K562 (cell line): Measurements from ENCODE around the gene HNRNPD. TPM values are rescaled to one million over a fixed set of nuclear protein-coding genes. Genes with fewer than 3 reads are reported as not detected.

Experiments used
- GATA2 ChIP-seq: sonication (generic); formaldehyde crosslinking; IDR thresholded peaks from 2 replicates; pipeline ENCODE4 v1.4.0; 2020; ENCODE audit warnings: mild to moderate bottlenecking, missing genetic modification reagents
- HOXB6 ChIP-seq: fragments of 250-450 bp; sonication (Bioruptor Pico); IDR thresholded peaks from 2 replicates; pipeline ENCODE4 v1.5.1; 2022; ENCODE audit warnings: mild to moderate bottlenecking, borderline replicate concordance
- MYBL2 ChIP-seq, 2 experiments: fragments of 450-650 bp in 1 of 2; sonication (generic) in 1 of 2; formaldehyde crosslinking in 1 of 2; IDR thresholded peaks; 2 replicates each; pipeline versions ENCODE4 v1.6.1 to v1.8.1; 2017 to 2022; ENCODE audit warnings: borderline replicate concordance in 1 of 2, inconsistent platforms in 1 of 2, low read depth in 1 of 2, mild to moderate bottlenecking in 1 of 2, missing genetic modification reagents in 1 of 2, moderate library complexity in 1 of 2
- RERE ChIP-seq: sonication (generic); formaldehyde crosslinking; IDR thresholded peaks from 2 replicates; pipeline ENCODE4 v1.8.0; 2023; ENCODE audit warnings: missing genetic modification reagents, mild to moderate bottlenecking, borderline replicate concordance
- SIN3B ChIP-seq: fragments of 450-650 bp; IDR thresholded peaks from 2 replicates; pipeline ENCODE4 v1.6.1; 2017; ENCODE audit warnings: low read depth, mild to moderate bottlenecking, moderate library complexity
- STAT5A ChIP-seq: IDR thresholded peaks from 2 replicates; pipeline ENCODE4 v1.6.1; 2012; ENCODE audit warnings: low read length, inconsistent platforms, borderline replicate concordance
- TCFL5 ChIP-seq: fragments of 250-450 bp; sonication (Bioruptor Pico); conservative IDR thresholded peaks from 2 replicates; pipeline ENCODE4 v1.6.1; 2021; ENCODE audit warnings: mild to moderate bottlenecking, moderate library complexity, matching md5 sums
- THRA ChIP-seq: fragments of 450-650 bp; IDR thresholded peaks from 2 replicates; pipeline ENCODE4 v1.6.1; 2017; ENCODE audit warnings: mild to moderate bottlenecking, moderate library complexity
- ZKSCAN1 ChIP-seq: fragments of 150-350 bp; IDR thresholded peaks from 2 replicates; pipeline ENCODE4 v1.6.1; 2016; ENCODE audit warnings: low read depth, low read length
- ZNF347 ChIP-seq: fragments of 450-650 bp; formaldehyde crosslinking; IDR thresholded peaks from 2 replicates; pipeline ENCODE4 v1.4.0; 2020; ENCODE audit warnings: low read depth, mild to moderate bottlenecking, moderate library complexity
- polyA plus RNA-seq, 8 experiments: library from polyadenylated mRNA; depleted of rRNA in 4 of 8; stranded (reverse) in 5 of 8; unstranded in 3 of 8; fragments of >200 nt; fragmentation: Nextera tagmentation in 2 of 8; fragmentation: Illumina TruSeq in 1 of 8; extraction: Ambion mirVana in 2 of 8; extraction: Trizol in 1 of 8; gene quantifications; 2 replicates each; pipeline versions ENCODE4 v1.2.1 to v1.2.3, GENCODE V29; 2011 to 2014; ENCODE audit warnings: inconsistent platforms in 1 of 8, missing spikeins in 1 of 8
- total RNA-seq, 7 experiments: library from RNA; depleted of rRNA in 6 of 7; stranded (reverse); fragments of >200 nt in 6 of 7; fragmentation: Illumina TruSeq in 2 of 7; extraction: Trizol in 2 of 7; gene quantifications; 2 replicates each; pipeline versions ENCODE4 v1.2.1 to v1.2.3, GENCODE V29; 2011 to 2021; ENCODE audit warnings: low replicate concordance in 1 of 7
- TF ChIP-seq, protein P1 (sequence below): fragments of 450-650 bp; formaldehyde crosslinking; IDR thresholded peaks from 2 replicates; pipeline ENCODE4 v1.4.0; 2020; ENCODE audit warnings: mild to moderate bottlenecking, mixed read lengths
- TF ChIP-seq, protein P2 (sequence below): sonication (generic); formaldehyde crosslinking; IDR thresholded peaks from 2 replicates; pipeline ENCODE4 v1.8.0; 2022; ENCODE audit warnings: mild to moderate bottlenecking, missing genetic modification reagents, borderline replicate concordance

HNRNPD gene
- total and polyA plus RNA-seq, 9 of the 15 experiments (the other 6 are each of a cell fraction or from before 2014, with no cell fraction given) = 92.4 to 955 (median 160) TPM

- TF ChIP-seq THRA (no peak), ZNF347 (CRISPR knock-in tag) (no peak), SIN3B (0 out of 2 replicates have a peak, but pooled peaks have one; percentile 62), STAT5A (peak; percentile 31; the same call in 1 of the 2 replicates), RERE (no peak), HOXB6 (CRISPR knock-in tag) (no peak), TCFL5 (CRISPR knock-in tag) (no peak), MYBL2 (IDR thresholded peaks at IDR 0.05; ENCODE audit: low read depth) (no peak), MYBL2 (CRISPR knock-in tag; IDR thresholded peaks at IDR 0.05; ENCODE audit: borderline replicate concordance) (no peak), GATA2 (CRISPR knock-in tag) (no peak), ZKSCAN1 (peak; percentile 46; the same call in 1 of the 2 replicates)
- TF ChIP-seq, protein P1, sequence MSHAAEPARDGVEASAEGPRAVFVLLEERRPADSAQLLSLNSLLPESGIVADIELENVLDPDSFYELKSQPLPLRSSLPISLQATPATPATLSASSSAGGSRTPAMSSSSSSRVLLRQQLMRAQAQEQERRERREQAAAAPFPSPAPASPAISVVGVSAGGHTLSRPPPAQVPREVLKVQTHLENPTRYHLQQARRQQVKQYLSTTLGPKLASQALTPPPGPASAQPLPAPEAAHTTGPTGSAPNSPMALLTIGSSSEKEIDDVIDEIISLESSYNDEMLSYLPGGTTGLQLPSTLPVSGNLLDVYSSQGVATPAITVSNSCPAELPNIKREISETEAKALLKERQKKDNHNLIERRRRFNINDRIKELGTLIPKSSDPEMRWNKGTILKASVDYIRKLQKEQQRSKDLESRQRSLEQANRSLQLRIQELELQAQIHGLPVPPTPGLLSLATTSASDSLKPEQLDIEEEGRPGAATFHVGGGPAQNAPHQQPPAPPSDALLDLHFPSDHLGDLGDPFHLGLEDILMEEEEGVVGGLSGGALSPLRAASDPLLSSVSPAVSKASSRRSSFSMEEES (CRISPR knock-in tag) = peak; percentile 99
- TF ChIP-seq, protein P2, sequence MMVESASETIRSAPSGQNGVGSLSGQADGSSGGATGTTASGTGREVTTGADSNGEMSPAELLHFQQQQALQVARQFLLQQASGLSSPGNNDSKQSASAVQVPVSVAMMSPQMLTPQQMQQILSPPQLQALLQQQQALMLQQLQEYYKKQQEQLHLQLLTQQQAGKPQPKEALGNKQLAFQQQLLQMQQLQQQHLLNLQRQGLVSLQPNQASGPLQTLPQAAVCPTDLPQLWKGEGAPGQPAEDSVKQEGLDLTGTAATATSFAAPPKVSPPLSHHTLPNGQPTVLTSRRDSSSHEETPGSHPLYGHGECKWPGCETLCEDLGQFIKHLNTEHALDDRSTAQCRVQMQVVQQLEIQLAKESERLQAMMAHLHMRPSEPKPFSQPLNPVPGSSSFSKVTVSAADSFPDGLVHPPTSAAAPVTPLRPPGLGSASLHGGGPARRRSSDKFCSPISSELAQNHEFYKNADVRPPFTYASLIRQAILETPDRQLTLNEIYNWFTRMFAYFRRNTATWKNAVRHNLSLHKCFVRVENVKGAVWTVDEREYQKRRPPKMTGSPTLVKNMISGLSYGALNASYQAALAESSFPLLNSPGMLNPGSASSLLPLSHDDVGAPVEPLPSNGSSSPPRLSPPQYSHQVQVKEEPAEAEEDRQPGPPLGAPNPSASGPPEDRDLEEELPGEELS (CRISPR knock-in tag) = 0 out of 2 replicates have a peak, but pooled peaks have one; percentile 41
These were observed at the start of gene HNRNPD (continued) for GRCh38 chr4:82373816-82374625.
